Natural killer cell (primary cell): ENCODE measurements around the gene KCNB1. TPM values are rescaled to one million over a fixed set of nuclear protein-coding genes. Genes with fewer than 3 reads are reported as not detected.

ENCODE experiments used
- ATAC-seq, 3 donors: fragments of 150-1000 bp in 2 of 3; fragments of 200-7000 bp in 1 of 3; cut with Tn5 transposase; 1 replicate in 1 of 3; 2 replicates in 2 of 3; pipeline ENCODE4 v1.10.0; 2021; ENCODE audit warnings: mild to moderate bottlenecking in 2 of 3, moderate library complexity in 2 of 3
- DNase-seq, 2 donors: peaks; one replicate each; pipeline versions ENCODE4 v3.0.0 to v3.0.0-alpha.2; 2013 to 2021; ENCODE audit warnings: mixed read lengths in 1 of 2
- H3K27ac ChIP-seq: one replicate; pipeline ENCODE4 v1.5.1; 2013; ENCODE audit warnings: mild to moderate bottlenecking, low read length
- H3K27me3 ChIP-seq: one replicate; pipeline ENCODE4 v1.6.1; 2013; ENCODE audit warnings: low read length; ENCODE audit not compliant: control insufficient read depth, insufficient read depth
- H3K36me3 ChIP-seq: one replicate; pipeline ENCODE4 v1.6.1; 2013; ENCODE audit warnings: low read length; ENCODE audit not compliant: control insufficient read depth, insufficient read depth
- H3K4me1 ChIP-seq: one replicate; pipeline ENCODE4 v1.6.1; 2013; ENCODE audit warnings: low read length; ENCODE audit not compliant: control insufficient read depth, insufficient read depth
- H3K4me3 ChIP-seq: one replicate; pipeline ENCODE4 v1.5.1; 2013; ENCODE audit warnings: low read length
- H3K9me3 ChIP-seq: one replicate; pipeline ENCODE4 v1.6.1; 2013; ENCODE audit warnings: low read length; ENCODE audit not compliant: control insufficient read depth, insufficient read depth
- H3K27ac Mint-ChIP-seq, 2 donors: one replicate each; pipeline ENCODE4 v1.8.0; 2022; ENCODE audit warnings: mild to moderate bottlenecking in 2 of 2, mixed read lengths in 2 of 2, moderate library complexity in 1 of 2
- H3K27me3 Mint-ChIP-seq, 2 donors: one replicate each; pipeline ENCODE4 v1.8.0; 2022; ENCODE audit warnings: low read depth in 2 of 2, mixed read lengths in 2 of 2
- H3K36me3 Mint-ChIP-seq: one replicate; pipeline ENCODE4 v1.8.0; 2022; ENCODE audit warnings: mixed read lengths
- H3K4me1 Mint-ChIP-seq, 2 donors: one replicate each; pipeline ENCODE4 v1.8.0; 2022; ENCODE audit warnings: mixed read lengths in 2 of 2
- H3K4me3 Mint-ChIP-seq: one replicate; pipeline ENCODE4 v1.8.0; 2022; ENCODE audit warnings: mild to moderate bottlenecking, moderate library complexity, mixed read lengths
- H3K9me3 Mint-ChIP-seq, 2 donors: one replicate each; pipeline ENCODE4 v1.8.0; 2022; ENCODE audit warnings: mixed read lengths in 2 of 2
- WGBS: methylation state at CpG from one replicate; pipeline ENCODE4 v1.1.7; 2013; ENCODE audit warnings: missing lambda C conversion rate; ENCODE audit not compliant: insufficient coverage; 5-methylcytosine and 5-hydroxymethylcytosine counted together
- intact Hi-C: fragments of 100-400 bp; cut with micrococcal nuclease; formaldehyde crosslinking; loops from one replicate; pipeline ENCODE4 v1.14.2; 2022
- total RNA-seq, 4 donors: library from RNA; stranded (reverse); fragments of 120-200 nt in 1 of 4; gene quantifications; one replicate each; pipeline versions ENCODE4 v1.2.3 to v1.2.4, GENCODE V29; 2013 to 2022
- TF ChIP-seq, protein P1 (sequence below): fragments of 200-600 bp; IDR thresholded peaks from one replicate; pipeline ENCODE4 v1.8.0; 2022; ENCODE audit warnings: antibody characterized with exemption

Gene KCNB1
- total RNA-seq, 3 donors from 2014 or later (not counting 1 experiment from before 2014, with no cell fraction given), result 0.09 TPM; not detected in 2

DNA sequence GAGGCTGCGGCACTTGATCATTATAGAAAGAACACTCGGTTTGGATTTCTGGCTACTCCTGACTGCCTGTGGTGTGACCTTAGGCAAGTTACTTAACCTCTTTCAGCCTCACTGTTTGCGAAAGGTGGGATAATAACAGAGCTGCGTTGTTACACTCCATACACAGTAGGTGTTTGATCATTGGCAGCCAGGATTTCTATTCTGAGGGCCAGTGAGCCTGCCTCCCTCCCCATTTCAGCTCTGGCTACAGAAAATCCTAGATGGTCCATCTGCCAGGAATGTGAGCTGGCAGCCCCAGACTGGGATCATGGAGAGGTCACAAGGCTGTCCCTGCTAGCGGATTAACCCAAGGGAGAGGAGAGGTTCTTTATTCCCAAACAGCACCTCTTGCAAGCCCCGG lies 2.7 kb downstream of the KCNB1 start:
- Histone ChIP-seq H3K4me3 (no peak overlapping the region), H3K9me3 (peaks cover 3% of the 10 kb centered on the region), H3K4me1 (peaks cover 17% of the 10 kb centered on the region), H3K27ac (no peak overlapping the region), H3K27me3 (peaks cover 21% of the 10 kb centered on the region), H3K36me3 (no peaks in the 10 kb centered on the region)
- no peaks in the 10 kb centered on the region for H3K36me3 Mint-ChIP-seq
- intact Hi-C loops, result no loop called here
- H3K4me3 Mint-ChIP-seq, result no peak overlapping the region
- WGBS, result 85% methylated on average over 6 of the region's 6 CpGs
- H3K27ac Mint-ChIP-seq, result no peak overlapping the region
- peaks cover 39 to 45% of the 10 kb centered on the region in 2 donors for H3K27me3 Mint-ChIP-seq
- ATAC-seq, result no peak
- TF ChIP-seq, protein P1, sequence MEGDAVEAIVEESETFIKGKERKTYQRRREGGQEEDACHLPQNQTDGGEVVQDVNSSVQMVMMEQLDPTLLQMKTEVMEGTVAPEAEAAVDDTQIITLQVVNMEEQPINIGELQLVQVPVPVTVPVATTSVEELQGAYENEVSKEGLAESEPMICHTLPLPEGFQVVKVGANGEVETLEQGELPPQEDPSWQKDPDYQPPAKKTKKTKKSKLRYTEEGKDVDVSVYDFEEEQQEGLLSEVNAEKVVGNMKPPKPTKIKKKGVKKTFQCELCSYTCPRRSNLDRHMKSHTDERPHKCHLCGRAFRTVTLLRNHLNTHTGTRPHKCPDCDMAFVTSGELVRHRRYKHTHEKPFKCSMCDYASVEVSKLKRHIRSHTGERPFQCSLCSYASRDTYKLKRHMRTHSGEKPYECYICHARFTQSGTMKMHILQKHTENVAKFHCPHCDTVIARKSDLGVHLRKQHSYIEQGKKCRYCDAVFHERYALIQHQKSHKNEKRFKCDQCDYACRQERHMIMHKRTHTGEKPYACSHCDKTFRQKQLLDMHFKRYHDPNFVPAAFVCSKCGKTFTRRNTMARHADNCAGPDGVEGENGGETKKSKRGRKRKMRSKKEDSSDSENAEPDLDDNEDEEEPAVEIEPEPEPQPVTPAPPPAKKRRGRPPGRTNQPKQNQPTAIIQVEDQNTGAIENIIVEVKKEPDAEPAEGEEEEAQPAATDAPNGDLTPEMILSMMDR, result no peak
- no peak for DNase-seq
- peaks cover 13% of the 10 kb centered on the region in 2 donors for H3K4me1 Mint-ChIP-seq
- peaks cover 0 to 3% of the 10 kb centered on the region in 2 donors for H3K9me3 Mint-ChIP-seq

DNA sequence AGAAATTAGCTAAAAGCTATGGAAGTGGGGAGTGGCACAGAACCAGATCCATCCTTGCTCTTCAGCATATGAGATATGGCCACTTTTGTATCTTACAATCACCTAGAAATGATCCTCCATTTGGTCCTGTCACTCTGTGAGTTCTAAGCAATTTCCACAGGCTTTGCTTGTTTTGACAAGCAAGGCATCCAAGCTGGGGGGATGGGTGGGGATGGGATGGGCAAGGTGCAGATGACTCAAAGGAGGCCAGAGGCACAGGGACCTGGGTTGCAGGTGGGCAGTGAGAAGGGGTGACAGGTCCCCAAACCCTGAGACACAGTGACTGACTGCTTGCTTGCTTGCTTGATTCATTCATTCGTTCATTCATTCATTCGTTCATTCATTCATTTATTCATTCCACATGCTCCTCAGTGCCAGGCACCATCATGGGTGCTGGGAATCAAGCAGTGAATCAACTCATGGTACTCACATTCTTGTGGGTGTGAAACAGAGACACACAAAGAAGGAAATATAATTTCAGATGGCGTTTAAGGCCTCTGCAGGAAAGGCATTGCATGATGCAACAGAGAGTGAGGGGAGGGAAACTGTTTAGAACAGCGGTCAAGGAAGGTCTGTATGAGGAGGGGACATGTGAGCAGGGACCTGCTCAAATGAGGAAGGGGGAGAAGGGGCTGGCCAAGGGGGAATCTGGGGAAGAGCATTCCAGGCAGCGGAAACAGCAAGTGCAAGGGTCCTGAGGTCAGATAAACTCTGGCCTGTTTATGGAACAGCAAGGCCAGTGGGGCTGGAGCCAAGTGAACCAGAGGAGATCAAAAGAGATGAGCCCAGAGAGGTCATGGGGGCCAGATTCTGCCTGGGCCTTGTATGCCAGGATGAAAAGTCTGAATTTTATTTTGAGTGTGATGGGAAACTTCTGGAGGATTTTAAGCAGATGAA lies 3.4 kb downstream of the KCNB1 start:
- 72% methylated on average over 5 of the region's 5 CpGs for WGBS
- Mint-ChIP-seq H3K36me3 (no peaks in the 10 kb centered on the region), H3K27me3 (peaks cover 34 to 45% of the 10 kb centered on the region in 2 donors), H3K27ac (no peak overlapping the region), H3K4me3 (no peak overlapping the region), H3K9me3 (peaks cover 0 to 3% of the 10 kb centered on the region in 2 donors), H3K4me1 (peaks cover 6% of the 10 kb centered on the region in 2 donors)
- Histone ChIP-seq H3K27me3 (peaks cover 16% of the 10 kb centered on the region), H3K9me3 (peaks cover 3% of the 10 kb centered on the region), H3K36me3 (no peaks in the 10 kb centered on the region), H3K4me3 (no peak overlapping the region), H3K27ac (no peak overlapping the region), H3K4me1 (peaks cover 13% of the 10 kb centered on the region)
- TF ChIP-seq, protein P1, result no peak
- ATAC-seq (no peak), DNase-seq (no peak)
- intact Hi-C loops, result no loop called here

DNA sequence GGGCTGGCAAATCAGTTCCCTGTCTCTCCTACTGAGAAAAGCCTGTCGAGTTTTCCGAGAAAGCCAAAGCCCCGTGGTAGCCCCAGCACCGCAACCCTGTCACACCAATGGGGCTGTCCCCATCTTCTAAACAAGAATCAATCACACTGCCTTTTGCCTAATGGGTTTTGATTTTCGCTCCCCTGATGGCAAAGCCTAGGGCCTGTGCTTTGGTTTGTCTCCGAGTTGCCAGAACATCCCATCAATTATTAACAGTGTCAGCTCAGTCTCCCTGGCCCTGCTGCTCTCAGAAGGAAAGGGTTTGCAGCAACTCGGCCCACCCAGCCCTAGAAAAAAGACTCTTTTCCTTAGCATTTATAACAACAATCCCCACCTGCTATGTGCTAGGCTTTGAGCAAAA lies 4.2 kb downstream of the KCNB1 start:
- intact Hi-C loops, result no loop called here
- Mint-ChIP-seq H3K36me3 (no peaks in the 10 kb centered on the region), H3K4me1 (peaks cover 6% of the 10 kb centered on the region in 2 donors), H3K9me3 (peaks cover 0 to 3% of the 10 kb centered on the region in 2 donors), H3K27ac (no peak overlapping the region), H3K4me3 (no peak overlapping the region), H3K27me3 (peaks cover 35 to 45% of the 10 kb centered on the region in 2 donors)
- Histone ChIP-seq H3K36me3 (no peaks in the 10 kb centered on the region), H3K4me3 (no peak overlapping the region), H3K27ac (no peak overlapping the region), H3K9me3 (peaks cover 3% of the 10 kb centered on the region), H3K27me3 (peaks cover 12% of the 10 kb centered on the region), H3K4me1 (peaks cover 8% of the 10 kb centered on the region)
- no peak for DNase-seq
- TF ChIP-seq, protein P1, result no peak
- no peak for ATAC-seq
- 68% methylated on average over 6 of the region's 7 CpGs for WGBS
